Upper lobe of right lung (tissue), 1 donor: Measurements from ENCODE around the gene ODAD2. TPM values are rescaled to one million over a fixed set of nuclear protein-coding genes. Genes with fewer than 3 reads are reported as not detected.

ENCODE experiments used
- ATAC-seq: fragments of 200-7000 bp; cut with Tn5 transposase; one replicate; pipeline ENCODE4 v1.9.1; 2020; ENCODE audit warnings: mild to moderate bottlenecking, moderate library complexity
- DNase-seq: peaks from one replicate; pipeline ENCODE4 v3.0.0-alpha.2; 2020
- H3K27ac ChIP-seq: fragments of 200-600 bp; one replicate; pipeline ENCODE4 v1.8.0; 2022
- H3K27me3 ChIP-seq: fragments of 200-600 bp; one replicate; pipeline ENCODE4 v1.8.0; 2022; ENCODE audit warnings: mild to moderate bottlenecking
- H3K36me3 ChIP-seq: fragments of 200-600 bp; one replicate; pipeline ENCODE4 v1.8.0; 2022
- H3K4me1 ChIP-seq: fragments of 200-600 bp; one replicate; pipeline ENCODE4 v1.8.0; 2022
- H3K4me3 ChIP-seq: fragments of 200-600 bp; one replicate; pipeline ENCODE4 v1.8.0; 2022; ENCODE audit warnings: mild to moderate bottlenecking
- H3K9me3 ChIP-seq: fragments of 200-600 bp; one replicate; pipeline ENCODE4 v1.8.0; 2022
- CTCF ChIP-seq: fragments of 200-600 bp; IDR thresholded peaks from one replicate; pipeline ENCODE4 v1.8.0; 2022; ENCODE audit warnings: antibody characterized with exemption
- intact Hi-C: fragments of 100-400 bp; cut with DNase I; formaldehyde crosslinking; loops from one replicate; pipeline ENCODE4 v1.11.0; 2022
- total RNA-seq: library from RNA; stranded (reverse); fragmentation: NEBNext Ultra II Directional; extraction: Animal tissue kit (Norgen Biotek cat#: 25700); gene quantifications from one replicate; pipeline ENCODE4 v1.2.1, GENCODE V29; 2021
- donor health status: DM: no; HTN: yes; CAD: no; lungs with severe emphysema.

The ODAD2 gene
- total RNA-seq, 1 donor from 2014 or later = 0.64 TPM

GRCh38 chr10:27893358-27893954 lies 105.4 kb downstream of the ODAD2 start:
- Histone ChIP-seq H3K36me3 (no peaks in the 10 kb centered on the region), H3K4me3 (no peak overlapping the region), H3K27me3 (no peaks in the 10 kb centered on the region), H3K27ac (no peak overlapping the region), H3K9me3 (no peaks in the 10 kb centered on the region), H3K4me1 (no peaks in the 10 kb centered on the region)
- ATAC-seq = no peak
- intact Hi-C loops = no loop called here
- DNase-seq = no peak
- TF ChIP-seq CTCF = no peak

- H3K27me3 ChIP-seq = no peaks in the 10 kb centered on the region
- no peak for TF ChIP-seq CTCF
- DNase-seq (no peak), ATAC-seq (no peak)
- intact Hi-C loops = no loop called here
- no peak overlapping the region for H3K27ac ChIP-seq
- no peaks in the 10 kb centered on the region for H3K4me1 ChIP-seq
- H3K4me3 ChIP-seq = no peak overlapping the region
- no peaks in the 10 kb centered on the region for H3K9me3 ChIP-seq
- H3K36me3 ChIP-seq = no peaks in the 10 kb centered on the region
Measured at GRCh38 chr10:27890971-27891370, 107.9 kb downstream of the ODAD2 start.

GRCh38 chr10:27889518-27889917 lies 109.4 kb downstream of the ODAD2 start:
- intact Hi-C loops = no loop called here
- Histone ChIP-seq H3K27me3 (no peaks in the 10 kb centered on the region), H3K9me3 (no peaks in the 10 kb centered on the region), H3K4me3 (no peak overlapping the region), H3K36me3 (no peaks in the 10 kb centered on the region), H3K27ac (no peak overlapping the region), H3K4me1 (no peaks in the 10 kb centered on the region)
- TF ChIP-seq CTCF = no peak
- DNase-seq = no peak
- no peak for ATAC-seq

- Histone ChIP-seq H3K36me3 (no peaks in the 10 kb centered on the region), H3K9me3 (no peaks in the 10 kb centered on the region), H3K4me1 (no peaks in the 10 kb centered on the region), H3K27me3 (no peaks in the 10 kb centered on the region), H3K4me3 (no peak overlapping the region), H3K27ac (no peak overlapping the region)
- ATAC-seq = no peak
- intact Hi-C loops = no loop called here
- no peak for DNase-seq
- no peak for TF ChIP-seq CTCF
Measured at GRCh38 chr10:27884185-27884641, 114.7 kb downstream of the ODAD2 start.

- Histone ChIP-seq H3K27me3 (no peaks in the 10 kb centered on the region), H3K4me1 (no peaks in the 10 kb centered on the region), H3K4me3 (no peak overlapping the region), H3K36me3 (no peaks in the 10 kb centered on the region), H3K9me3 (no peaks in the 10 kb centered on the region), H3K27ac (no peak overlapping the region)
- no peak for DNase-seq
- no peak for TF ChIP-seq CTCF
- ATAC-seq = no peak
- intact Hi-C loops = no loop called here
Measured at GRCh38 chr10:27878281-27878680, 120.6 kb downstream of the ODAD2 start.

- Histone ChIP-seq H3K9me3 (no peaks in the 10 kb centered on the region), H3K27me3 (no peaks in the 10 kb centered on the region), H3K27ac (no peak overlapping the region), H3K36me3 (no peaks in the 10 kb centered on the region), H3K4me3 (no peak overlapping the region), H3K4me1 (no peaks in the 10 kb centered on the region)
- intact Hi-C loops = no loop called here
- TF ChIP-seq CTCF = no peak
- ATAC-seq (no peak), DNase-seq (no peak)
Measured at GRCh38 chr10:27865221-27865635, 133.7 kb downstream of the ODAD2 start.
